Epithelial cell of esophagus (primary cell): ENCODE data around the gene SF3A2.
A peak's percentile ranks its signal among the peaks of the same experiment; 100 is the strongest.

Source experiments
- DNase-seq: peaks from one replicate; pipeline ENCODE4 v3.0.0; 2010; ENCODE audit warnings: low read depth
- H3K4me3 ChIP-seq: 2 replicates; pipeline ENCODE4 v1.5.1; 2011; ENCODE audit warnings: mild to moderate bottlenecking, low read length, control low read depth
- CTCF ChIP-seq: IDR thresholded peaks from 2 replicates; pipeline ENCODE4 v1.5.1; 2011; ENCODE audit warnings: low read depth, mild to moderate bottlenecking, low read length, control low read depth, inconsistent platforms; ENCODE audit not compliant: insufficient read depth; ENCODE audit errors: missing control alignments

The SF3A2 gene

GRCh38 chr19:2251106-2252054 lies 14.8 kb downstream of the SF3A2 start:
- DNase-seq = no peak
- TF ChIP-seq CTCF = no peak
- no peak overlapping the region for H3K4me3 ChIP-seq

GRCh38 chr19:2252055-2252796 lies 15.6 kb downstream of the SF3A2 start:
- DNase-seq = no peak
- no peak for TF ChIP-seq CTCF
- H3K4me3 ChIP-seq = no peak overlapping the region

- no peak for TF ChIP-seq CTCF
- H3K4me3 ChIP-seq = no peak overlapping the region
- DNase-seq = no peak
Observed at GRCh38 chr19:2252797-2253105, 16.1 kb downstream of the SF3A2 start.

GRCh38 chr19:2253106-2254063 lies 16.8 kb downstream of the SF3A2 start:
- no peak for DNase-seq
- TF ChIP-seq CTCF = no peak
- no peak overlapping the region for H3K4me3 ChIP-seq

- DNase-seq = peak; percentile 52
- no peak overlapping the region for H3K4me3 ChIP-seq
- TF ChIP-seq CTCF = peak; percentile 36
Observed at GRCh38 chr19:2254064-2254872, 17.6 kb downstream of the SF3A2 start.

GRCh38 chr19:2255112-2255845 lies 18.7 kb downstream of the SF3A2 start:
- no peak for DNase-seq
- no peak overlapping the region for H3K4me3 ChIP-seq
- TF ChIP-seq CTCF = no peak
